ENCODE measurements around the gene SIN3B.

DNA sequence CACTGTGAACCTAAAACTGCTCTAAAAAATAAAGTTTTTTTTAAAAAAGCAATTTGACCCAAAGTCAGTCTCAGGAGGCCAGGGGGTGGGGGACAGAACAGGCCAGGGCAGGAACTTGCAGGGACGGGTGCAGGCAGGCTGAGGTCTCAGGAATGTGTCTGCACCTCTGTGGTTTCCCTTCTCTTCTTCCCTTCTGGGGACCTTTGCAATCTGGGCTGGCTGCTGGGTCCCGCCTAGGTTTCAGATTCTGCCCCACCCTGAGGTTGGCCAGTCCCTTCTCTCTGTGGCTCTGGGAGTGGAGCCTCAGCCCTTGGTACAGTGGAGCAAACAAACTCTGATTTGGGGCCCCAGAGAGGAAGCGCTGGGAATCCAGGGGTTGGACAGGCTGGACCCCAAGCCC is 54.3 kb downstream of the SIN3B start:
- no peak for TF ChIP-seq POLR2AphosphoS5 (IDR thresholded peaks at IDR 0.05)
- TF ChIP-seq, protein P1, sequence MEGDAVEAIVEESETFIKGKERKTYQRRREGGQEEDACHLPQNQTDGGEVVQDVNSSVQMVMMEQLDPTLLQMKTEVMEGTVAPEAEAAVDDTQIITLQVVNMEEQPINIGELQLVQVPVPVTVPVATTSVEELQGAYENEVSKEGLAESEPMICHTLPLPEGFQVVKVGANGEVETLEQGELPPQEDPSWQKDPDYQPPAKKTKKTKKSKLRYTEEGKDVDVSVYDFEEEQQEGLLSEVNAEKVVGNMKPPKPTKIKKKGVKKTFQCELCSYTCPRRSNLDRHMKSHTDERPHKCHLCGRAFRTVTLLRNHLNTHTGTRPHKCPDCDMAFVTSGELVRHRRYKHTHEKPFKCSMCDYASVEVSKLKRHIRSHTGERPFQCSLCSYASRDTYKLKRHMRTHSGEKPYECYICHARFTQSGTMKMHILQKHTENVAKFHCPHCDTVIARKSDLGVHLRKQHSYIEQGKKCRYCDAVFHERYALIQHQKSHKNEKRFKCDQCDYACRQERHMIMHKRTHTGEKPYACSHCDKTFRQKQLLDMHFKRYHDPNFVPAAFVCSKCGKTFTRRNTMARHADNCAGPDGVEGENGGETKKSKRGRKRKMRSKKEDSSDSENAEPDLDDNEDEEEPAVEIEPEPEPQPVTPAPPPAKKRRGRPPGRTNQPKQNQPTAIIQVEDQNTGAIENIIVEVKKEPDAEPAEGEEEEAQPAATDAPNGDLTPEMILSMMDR (IDR thresholded peaks at IDR 0.05) = no peak

All from esophagus muscularis mucosa (tissue), 3 donors.